ENCODE measurements around the gene RXRB. TPM values are rescaled to one million over a fixed set of nuclear protein-coding genes. Genes with fewer than 3 reads are reported as not detected.

The RXRB gene
- total RNA-seq, 1 experiment from 2014 or later: 30.4 TPM

GRCh38 chr6:33169291-33170175, 30.9 kb downstream of the RXRB start:
- H3K9me3 ChIP-seq: no peaks in the 10 kb centered on the region
- no peak for TF ChIP-seq CTCF (IDR thresholded peaks at IDR 0.05; ENCODE audit: insufficient read depth in 1 of 2, low read depth in 1 of 2, low read length in 1 of 2, severe bottlenecking in 1 of 2, unreplicated experiment in 1 of 2)
- H3K27me3 ChIP-seq (replicated peaks; ENCODE audit: control insufficient read depth, insufficient read depth, low read length): no peaks in the 10 kb centered on the region
- no peak overlapping the region for H3K4me3 ChIP-seq (ENCODE audit: low read depth, low read length)
- no peaks in the 10 kb centered on the region for H3K36me3 ChIP-seq (ENCODE audit: control insufficient read depth, insufficient read depth, low read length)
- Mint-ChIP-seq H3K4me3 (ENCODE audit: unreplicated experiment) (no peak overlapping the region), H3K27ac (ENCODE audit: unreplicated experiment) (no peak overlapping the region), H3K36me3 (ENCODE audit: insufficient read depth, unreplicated experiment) (no peaks in the 10 kb centered on the region), H3K4me1 (ENCODE audit: low read depth, unreplicated experiment) (no peaks in the 10 kb centered on the region), H3K9me3 (ENCODE audit: unreplicated experiment) (no peaks in the 10 kb centered on the region), H3K27me3 (ENCODE audit: insufficient read depth, unreplicated experiment) (peaks cover 7% of the 10 kb centered on the region)
- ChIA-PET CTCF (no interaction called here), POLR2A (no interaction called here)
- no TSS peak for BruUV-seq (replicated peaks)
- intact Hi-C loops (cut with micrococcal nuclease; ENCODE audit: unreplicated experiment): no loop called here
- no peak for DNase-seq
- H3K4me1 ChIP-seq: no peaks in the 10 kb centered on the region

GRCh38 chr6:33168639-33169038, 31.8 kb downstream of the RXRB start:
- Histone ChIP-seq H3K9me3 (no peaks in the 10 kb centered on the region), H3K27me3 (replicated peaks; ENCODE audit: control insufficient read depth, insufficient read depth, low read length) (no peaks in the 10 kb centered on the region), H3K4me3 (ENCODE audit: low read depth, low read length) (no peak overlapping the region), H3K4me1 (no peaks in the 10 kb centered on the region), H3K36me3 (ENCODE audit: control insufficient read depth, insufficient read depth, low read length) (no peaks in the 10 kb centered on the region)
- Mint-ChIP-seq H3K36me3 (ENCODE audit: insufficient read depth, unreplicated experiment) (no peaks in the 10 kb centered on the region), H3K4me1 (ENCODE audit: low read depth, unreplicated experiment) (no peaks in the 10 kb centered on the region), H3K27me3 (ENCODE audit: insufficient read depth, unreplicated experiment) (peaks cover 12% of the 10 kb centered on the region), H3K27ac (ENCODE audit: unreplicated experiment) (no peak overlapping the region), H3K4me3 (ENCODE audit: unreplicated experiment) (no peak overlapping the region), H3K9me3 (ENCODE audit: unreplicated experiment) (no peaks in the 10 kb centered on the region)
- BruUV-seq (replicated peaks): no TSS peak
- ChIA-PET CTCF (no interaction called here), POLR2A (no interaction called here)
- intact Hi-C loops (cut with micrococcal nuclease; ENCODE audit: unreplicated experiment): no loop called here
- TF ChIP-seq CTCF (IDR thresholded peaks at IDR 0.05; ENCODE audit: insufficient read depth in 1 of 2, low read depth in 1 of 2, low read length in 1 of 2, severe bottlenecking in 1 of 2, unreplicated experiment in 1 of 2): no peak
- no peak for DNase-seq

- intact Hi-C loops (cut with micrococcal nuclease; ENCODE audit: unreplicated experiment): no loop called here
- H3K27me3 Mint-ChIP-seq (ENCODE audit: insufficient read depth, unreplicated experiment): peaks cover 12% of the 10 kb centered on the region
- no TSS peak for BruUV-seq (replicated peaks)
Observed at GRCh38 chr6:33168284-33168601, 32.2 kb downstream of the RXRB start.

More at GRCh38 chr6:33168284-33168601, 32.2 kb downstream of the RXRB start:
- ChIA-PET POLR2A (no interaction called here), CTCF (no interaction called here)
- no peak for DNase-seq
- Histone ChIP-seq H3K27me3 (replicated peaks; ENCODE audit: control insufficient read depth, insufficient read depth, low read length) (no peaks in the 10 kb centered on the region), H3K9me3 (no peaks in the 10 kb centered on the region), H3K36me3 (ENCODE audit: control insufficient read depth, insufficient read depth, low read length) (no peaks in the 10 kb centered on the region), H3K4me3 (ENCODE audit: low read depth, low read length) (no peak overlapping the region), H3K4me1 (no peaks in the 10 kb centered on the region)
- Mint-ChIP-seq H3K27ac (ENCODE audit: unreplicated experiment) (no peak overlapping the region), H3K4me1 (ENCODE audit: low read depth, unreplicated experiment) (no peaks in the 10 kb centered on the region), H3K36me3 (ENCODE audit: insufficient read depth, unreplicated experiment) (no peaks in the 10 kb centered on the region), H3K9me3 (ENCODE audit: unreplicated experiment) (no peaks in the 10 kb centered on the region), H3K4me3 (ENCODE audit: unreplicated experiment) (no peak overlapping the region)
- no peak for TF ChIP-seq CTCF (IDR thresholded peaks at IDR 0.05; ENCODE audit: insufficient read depth in 1 of 2, low read depth in 1 of 2, low read length in 1 of 2, severe bottlenecking in 1 of 2, unreplicated experiment in 1 of 2)
